Measurements from ENCODE around the gene SLC8A3. TPM values are rescaled to one million over a fixed set of nuclear protein-coding genes. Genes with fewer than 3 reads are reported as not detected.

The SLC8A3 gene
- polyA plus RNA-seq, 4 donors: 0.30 to 0.55 (median 0.45) TPM

DNA sequence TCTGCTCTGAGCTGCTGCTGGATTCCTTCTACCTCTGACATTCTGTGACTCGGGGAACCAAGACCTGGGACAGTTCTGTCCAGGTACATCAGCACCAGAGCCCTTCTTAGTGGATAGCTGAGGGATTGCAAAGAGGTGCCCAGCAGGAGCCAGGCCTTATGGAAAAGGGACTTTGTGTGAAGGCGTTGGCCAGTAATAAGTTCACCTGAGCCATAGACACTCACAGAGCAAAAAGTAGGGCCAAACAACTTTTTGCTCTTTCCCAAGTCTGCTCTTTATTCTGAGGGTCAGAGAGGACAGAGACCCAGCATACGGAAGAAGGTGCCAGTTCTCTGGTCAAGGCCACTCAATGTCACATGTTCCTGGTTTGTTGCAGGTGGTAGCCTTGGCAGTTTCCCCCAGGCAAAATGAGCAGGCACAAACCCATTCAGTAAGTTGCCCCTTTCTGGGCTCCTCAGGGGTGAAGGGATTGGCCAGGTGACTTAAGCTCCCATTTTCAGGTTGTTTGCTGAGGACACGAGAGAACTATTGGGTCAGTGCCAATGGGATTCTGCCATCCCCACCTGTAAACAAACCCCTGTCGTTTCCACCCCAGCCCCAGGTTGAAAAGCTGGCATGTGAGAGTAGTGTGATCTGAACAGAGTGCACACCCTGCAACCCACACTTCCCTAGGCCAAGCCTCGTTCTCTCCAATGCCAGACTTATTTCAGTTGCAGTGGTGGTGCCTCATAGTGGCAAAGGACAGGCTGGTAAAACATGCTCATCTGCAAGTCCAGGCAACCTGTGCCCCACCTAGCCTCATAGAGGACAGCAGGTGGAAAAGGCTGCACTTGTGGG is 159.2 kb downstream of the SLC8A3 start:
- DNase-seq (ENCODE audit: low read depth in 4 of 4, low spot score in 3 of 4): no peak

DNA sequence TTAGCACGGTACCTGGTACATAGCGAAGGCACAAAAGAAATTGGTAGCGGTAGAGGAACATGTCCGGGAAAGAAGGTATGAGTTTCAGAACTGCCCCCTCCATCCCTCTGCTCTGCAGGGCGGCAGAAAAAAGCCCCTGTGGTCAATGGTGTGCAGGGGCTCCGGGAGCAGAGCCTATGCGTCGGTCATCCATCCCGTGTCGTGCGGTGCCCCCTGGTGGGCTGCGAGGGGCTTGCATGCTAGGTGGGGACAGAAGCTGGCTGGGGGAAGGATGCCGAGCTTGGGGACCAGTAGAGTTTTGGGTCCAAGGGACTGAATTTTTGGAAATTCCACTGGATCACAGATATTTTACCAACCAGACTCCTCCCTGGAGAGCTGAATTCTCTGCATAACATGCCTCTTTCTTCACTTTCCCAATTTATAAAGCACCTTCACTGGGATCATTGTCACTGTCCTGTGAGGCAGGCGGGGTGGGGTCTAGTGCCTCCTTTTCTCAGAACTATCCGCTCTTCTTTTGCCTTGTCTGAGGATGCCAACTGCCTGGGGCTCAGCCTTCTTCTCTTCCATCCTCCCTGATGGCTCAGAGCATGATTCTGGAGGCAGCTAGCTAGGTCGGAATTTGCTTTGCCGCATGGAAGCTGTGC is 160.8 kb downstream of the SLC8A3 start:
- peak in 1 of 4 donors; percentile 41 for DNase-seq (ENCODE audit: low read depth in 4 of 4, low spot score in 3 of 4)

- no peak for DNase-seq (ENCODE audit: low read depth in 4 of 4, low spot score in 3 of 4)
Observed at GRCh38 chr14:70023871-70024270, 164.9 kb downstream of the SLC8A3 start.

DNA sequence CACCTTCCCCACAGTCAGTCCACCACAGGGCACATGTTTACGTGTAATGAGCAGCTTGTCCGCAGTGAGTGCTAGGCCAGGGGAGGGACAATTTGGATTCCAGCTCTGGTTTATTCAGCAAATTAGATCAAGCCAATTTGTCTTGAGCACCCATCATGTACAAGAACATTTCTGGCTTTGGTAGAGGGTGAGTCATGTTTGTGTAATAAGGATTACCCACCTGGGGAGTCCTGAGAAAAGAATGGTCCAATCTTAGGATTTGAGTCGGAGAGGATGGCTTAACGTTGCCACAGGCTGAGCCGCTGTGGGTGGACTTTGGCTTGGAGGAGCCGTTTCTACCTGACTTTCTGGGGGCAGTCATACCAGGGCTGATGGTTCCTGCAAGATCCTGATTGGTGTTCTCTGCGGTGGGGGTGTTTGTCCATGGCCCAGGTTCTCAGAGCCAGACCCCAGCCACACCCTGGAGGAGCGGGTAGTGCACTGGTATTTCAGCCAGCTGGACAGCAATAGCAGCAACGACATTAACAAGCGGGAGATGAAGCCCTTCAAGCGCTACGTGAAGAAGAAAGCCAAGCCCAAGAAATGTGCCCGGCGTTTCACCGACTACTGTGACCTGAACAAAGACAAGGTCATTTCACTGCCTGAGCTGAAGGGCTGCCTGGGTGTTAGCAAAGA is 165.8 kb downstream of the SLC8A3 start:
- DNase-seq (ENCODE audit: low read depth in 4 of 4, low spot score in 3 of 4): no peak

DNA sequence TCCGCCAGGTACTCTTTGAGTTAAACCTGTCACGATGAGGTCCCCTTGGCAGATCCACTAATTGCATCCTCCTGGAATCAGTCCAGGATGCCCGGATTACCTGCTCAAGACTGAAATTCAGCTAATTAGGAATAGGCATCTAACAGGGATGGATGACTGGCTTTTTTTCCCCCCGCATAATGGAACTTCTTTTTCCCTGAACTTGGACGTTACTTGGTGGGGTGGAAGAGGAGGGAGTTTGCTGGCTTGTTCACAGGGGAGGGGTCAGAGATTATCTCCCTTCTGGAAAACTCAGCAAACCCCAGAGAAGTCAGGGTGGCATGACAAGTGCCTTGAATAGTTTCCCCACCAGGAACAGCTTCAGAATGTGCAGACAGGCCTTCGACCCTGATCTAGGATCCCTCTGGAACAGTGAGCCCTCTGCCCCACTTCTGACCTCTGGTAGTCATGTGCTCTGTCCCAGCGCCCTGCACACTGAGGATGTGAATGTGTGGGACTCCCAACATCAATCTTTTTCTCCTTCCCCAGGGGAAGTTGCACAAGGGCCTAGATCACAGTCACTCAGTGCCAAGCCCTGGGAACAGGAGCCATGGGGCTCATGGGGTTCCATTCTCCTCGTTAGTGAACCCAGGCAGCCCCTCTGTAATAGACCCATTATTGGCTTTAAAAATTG is 167.1 kb downstream of the SLC8A3 start:
- DNase-seq (ENCODE audit: low read depth in 4 of 4, low spot score in 3 of 4): no peak

DNA sequence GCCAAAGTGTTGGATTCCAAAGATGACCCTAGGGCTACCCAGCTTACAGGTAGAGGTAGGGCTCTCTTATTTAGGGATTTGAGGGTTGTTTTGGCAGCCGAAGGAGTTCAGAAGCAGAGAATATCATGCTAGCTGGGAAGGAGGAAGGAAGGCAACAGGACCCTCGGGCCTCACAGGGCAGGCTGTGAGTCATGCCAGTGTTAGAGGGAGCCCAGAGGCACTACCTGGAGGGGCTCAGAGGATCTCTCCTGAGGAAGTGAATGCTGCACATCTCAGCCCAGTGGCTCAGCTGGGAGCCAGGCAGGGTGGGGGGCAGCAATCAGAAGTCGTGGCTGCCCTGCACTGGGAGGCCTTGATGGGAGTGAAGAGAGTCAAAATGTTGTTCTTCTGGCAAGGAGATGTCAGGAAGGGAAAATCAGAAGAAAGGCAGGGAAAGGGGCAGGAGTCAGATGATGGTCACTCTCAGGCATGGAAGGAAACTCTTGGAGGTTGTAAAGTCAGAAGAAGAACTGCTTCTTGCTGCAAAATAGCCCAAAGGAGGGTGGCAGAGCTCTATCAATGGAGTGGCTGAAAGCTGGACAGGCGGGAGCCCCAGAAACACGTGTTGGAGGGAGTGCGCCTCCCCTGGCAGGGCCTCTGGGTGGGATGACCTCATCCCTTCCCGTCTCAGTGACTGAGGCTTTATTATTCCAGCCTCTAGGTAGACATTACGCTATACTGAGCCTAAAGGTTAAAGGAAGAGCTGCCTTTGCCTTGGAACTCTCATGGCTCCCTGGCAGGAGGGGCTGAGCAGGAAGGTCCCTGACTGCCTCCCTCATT is 168.2 kb downstream of the SLC8A3 start:
- DNase-seq (ENCODE audit: low read depth in 4 of 4, low spot score in 3 of 4): no peak

DNA sequence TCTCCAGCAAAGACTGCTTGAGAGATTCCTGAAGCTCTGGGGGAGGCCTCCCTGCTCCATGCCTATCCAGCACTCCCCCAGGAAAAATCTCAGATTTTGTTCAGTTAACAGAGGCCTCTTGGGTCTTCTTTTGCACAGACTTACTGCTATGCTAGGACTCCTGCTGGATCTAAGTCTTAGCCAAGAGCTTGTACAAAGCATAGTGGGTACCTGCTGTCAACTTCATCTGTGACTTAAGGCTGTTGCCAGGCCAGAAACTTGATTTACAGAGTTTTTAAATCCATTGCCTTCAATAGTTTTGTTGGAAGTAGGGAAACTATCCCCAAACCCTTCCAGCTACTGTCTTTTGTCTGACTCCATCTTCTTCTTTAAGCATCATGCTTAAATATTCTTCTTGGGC is 169.1 kb downstream of the SLC8A3 start:
- no peak for DNase-seq (ENCODE audit: low read depth in 4 of 4, low spot score in 3 of 4)

- DNase-seq (ENCODE audit: low read depth in 4 of 4, low spot score in 3 of 4): no peak
Observed at GRCh38 chr14:70018713-70019211, 170.0 kb downstream of the SLC8A3 start.

DNA sequence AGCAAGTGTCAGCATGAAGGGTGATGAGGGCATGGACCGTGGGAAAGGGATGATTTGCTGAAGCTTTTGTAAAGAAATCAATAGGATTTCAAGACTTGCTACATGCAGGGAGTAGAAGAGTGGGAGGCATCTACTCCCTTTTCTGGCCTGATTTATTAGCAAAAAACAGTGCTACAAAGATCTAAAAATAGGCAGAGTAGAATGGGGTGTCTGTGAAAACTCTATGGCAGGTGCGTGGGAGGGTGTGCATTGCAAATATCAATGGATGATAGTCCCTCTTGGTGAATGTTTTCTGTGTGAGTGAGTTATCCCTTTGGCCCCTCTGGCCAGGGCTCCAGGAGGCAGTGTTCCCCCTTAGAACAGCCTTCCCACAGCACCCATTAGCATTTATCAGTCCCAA is 170.5 kb downstream of the SLC8A3 start:
- no peak for DNase-seq (ENCODE audit: low read depth in 4 of 4, low spot score in 3 of 4)

DNA sequence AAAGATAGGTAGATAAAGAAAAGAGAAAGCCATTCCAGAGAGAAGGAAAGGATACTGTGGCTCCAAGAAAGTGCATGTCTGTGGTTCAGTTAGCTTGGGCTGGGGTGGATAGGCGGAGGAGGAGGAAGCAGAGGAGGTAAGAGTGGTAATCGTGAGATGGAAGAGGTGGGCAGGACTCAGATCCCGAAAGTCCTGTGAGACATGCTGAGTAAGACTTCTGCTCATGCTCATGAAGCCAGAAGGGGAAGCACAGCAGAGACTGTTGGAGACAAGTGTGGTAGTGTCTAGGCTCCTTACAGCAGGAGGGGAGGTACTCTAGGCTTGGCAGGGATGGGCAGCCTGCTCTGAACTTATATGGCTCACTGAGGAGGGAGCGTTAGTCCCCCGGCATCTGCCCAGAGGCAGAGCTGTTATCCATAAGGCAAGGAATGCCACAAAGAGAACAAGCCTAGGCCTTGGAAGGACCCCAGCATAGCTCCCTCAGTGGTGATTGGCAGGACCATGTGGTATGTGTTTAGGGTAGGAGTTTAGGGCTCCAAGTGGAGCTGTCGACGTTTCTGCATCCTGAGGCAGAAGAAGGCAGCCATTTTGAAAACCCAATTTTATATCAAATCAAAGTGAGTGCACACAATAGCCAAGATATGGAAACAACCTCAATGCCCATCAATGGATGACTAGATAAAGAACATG is 174.2 kb downstream of the SLC8A3 start:
- no peak for DNase-seq (ENCODE audit: low read depth in 4 of 4, low spot score in 3 of 4)

- no peak for DNase-seq (ENCODE audit: low read depth in 4 of 4, low spot score in 3 of 4)
Observed at GRCh38 chr14:70013271-70013873, 175.4 kb downstream of the SLC8A3 start.

DNA sequence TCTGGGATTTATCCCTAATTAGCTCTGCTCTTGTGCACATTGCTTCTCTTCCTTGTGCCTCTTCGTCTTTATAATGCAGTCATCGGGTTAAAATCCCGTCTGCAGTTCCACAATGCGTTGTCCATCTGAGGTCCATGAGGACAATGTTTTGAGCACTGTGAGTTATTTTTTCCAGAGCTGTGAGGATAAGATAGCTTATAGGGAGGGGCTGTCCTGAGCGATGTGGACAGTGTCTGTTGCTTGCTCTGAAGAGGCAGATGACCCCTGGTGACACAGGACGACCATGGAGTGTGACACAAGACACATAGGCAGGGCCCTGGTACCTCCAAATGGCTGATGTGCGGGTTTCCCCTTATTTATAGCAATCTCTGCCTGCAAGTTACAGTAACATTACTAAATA is 177.0 kb downstream of the SLC8A3 start:
- no peak for DNase-seq (ENCODE audit: low read depth in 4 of 4, low spot score in 3 of 4)

GRCh38 chr14:70011098-70011497 is 177.7 kb downstream of the SLC8A3 start:
- no peak for DNase-seq (ENCODE audit: low read depth in 4 of 4, low spot score in 3 of 4)

GRCh38 chr14:70009961-70010360 is 178.8 kb downstream of the SLC8A3 start:
- DNase-seq (ENCODE audit: low read depth in 4 of 4, low spot score in 3 of 4): no peak

- peak in 1 of 4 donors; percentile 23 for DNase-seq (ENCODE audit: low read depth in 4 of 4, low spot score in 3 of 4)
Observed at GRCh38 chr14:70008284-70009262, 180.2 kb downstream of the SLC8A3 start.

DNA sequence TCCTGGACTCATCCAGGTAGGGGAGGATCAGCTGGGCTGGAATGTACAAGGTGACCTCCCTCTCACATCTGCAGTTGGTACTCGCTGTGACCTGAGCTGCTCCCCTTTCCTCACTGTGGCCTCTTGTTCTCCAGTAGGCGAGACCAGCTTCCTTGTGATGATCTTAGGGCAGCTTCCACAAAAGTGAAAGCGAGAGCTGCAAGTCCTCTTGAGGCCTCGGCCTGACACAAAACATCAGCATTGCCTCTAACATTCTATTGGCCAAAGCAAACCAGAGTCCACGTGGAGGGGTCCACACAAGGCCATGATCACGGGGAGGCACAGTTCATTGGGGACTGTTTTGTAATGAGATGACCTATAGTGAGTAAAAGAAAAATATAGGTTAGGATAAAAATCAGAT is 182.1 kb downstream of the SLC8A3 start:
- DNase-seq (ENCODE audit: low read depth in 4 of 4, low spot score in 3 of 4): no peak

- DNase-seq (ENCODE audit: low read depth in 4 of 4, low spot score in 3 of 4): no peak
Observed at GRCh38 chr14:70005281-70005805, 183.4 kb downstream of the SLC8A3 start.

DNA sequence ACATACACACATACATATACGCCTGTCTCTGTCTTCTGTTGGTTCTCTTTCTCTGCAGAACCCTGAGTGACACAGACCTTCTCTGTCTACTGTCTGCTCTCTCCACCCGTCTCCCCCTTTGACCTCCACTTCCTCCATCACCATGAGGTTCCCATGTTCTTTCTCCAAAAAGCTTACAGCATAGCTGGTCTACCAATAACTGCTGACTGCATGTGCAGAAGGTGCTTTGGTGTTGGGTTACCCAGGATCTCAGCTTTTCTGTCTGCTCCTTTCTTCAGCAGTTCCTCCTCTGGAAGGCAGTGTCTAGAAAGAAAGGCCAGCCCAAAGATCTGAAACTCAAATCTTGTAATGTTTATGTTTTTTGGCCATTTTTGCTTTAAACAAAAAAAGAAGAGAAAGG is 184.0 kb downstream of the SLC8A3 start:
- DNase-seq (ENCODE audit: low read depth in 4 of 4, low spot score in 3 of 4): no peak
